Raji (cell line): ENCODE measurements around the gene NNAT.

Experiments
- POLR2A ChIP-seq: IDR thresholded peaks from 2 replicates; pipeline ENCODE4 v1.6.1; 2011; ENCODE audit warnings: low read depth, low read length, control low read depth; ENCODE audit not compliant: insufficient read depth

Gene NNAT

GRCh38 chr20:37540001-37540400 lies 19.0 kb downstream of the NNAT start:
- TF ChIP-seq POLR2A: no peak

DNA sequence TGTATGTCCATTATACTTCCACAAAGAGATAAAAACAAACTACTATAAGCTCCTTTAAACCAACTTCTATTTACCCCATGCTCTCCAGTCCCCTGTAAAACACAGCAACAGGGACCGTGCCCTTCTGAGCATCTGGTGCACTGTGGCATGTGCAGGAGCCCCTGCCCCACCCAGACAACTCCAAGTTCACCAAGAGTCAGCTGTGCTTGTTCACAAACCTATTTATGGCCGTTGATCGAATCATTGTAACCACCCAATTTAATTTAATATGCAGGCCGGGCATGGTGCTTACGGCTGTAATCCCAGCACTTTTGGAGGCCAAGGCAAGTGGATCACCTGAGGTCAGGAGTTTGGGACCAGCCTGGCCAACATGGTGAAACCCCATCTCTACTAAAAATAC lies 20.3 kb downstream of the NNAT start:
- TF ChIP-seq POLR2A: no peak

- no peak for TF ChIP-seq POLR2A
These were observed 21.2 kb downstream of the NNAT start for GRCh38 chr20:37542281-37542680.

DNA sequence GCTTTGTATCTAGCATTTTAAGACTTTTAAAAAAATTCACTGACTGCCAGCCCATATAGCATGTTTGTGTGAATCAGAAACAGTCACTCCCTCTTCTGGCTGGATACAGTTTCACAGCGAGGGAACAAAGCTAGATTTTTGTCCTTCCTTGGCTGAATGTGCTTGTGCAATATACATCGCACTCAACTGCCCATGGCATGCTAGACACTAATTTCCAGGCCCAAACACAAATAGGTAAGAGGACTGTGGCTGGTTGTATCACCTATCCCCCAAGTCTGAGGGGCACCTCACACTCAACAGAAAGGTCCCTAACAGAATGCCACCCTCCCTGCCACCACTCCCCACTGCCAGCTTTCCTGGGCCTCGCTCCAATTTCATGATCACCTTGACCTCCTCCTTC lies 22.8 kb downstream of the NNAT start:
- TF ChIP-seq POLR2A: no peak

- TF ChIP-seq POLR2A: no peak
These were observed 23.3 kb downstream of the NNAT start for GRCh38 chr20:37544386-37544785.

DNA sequence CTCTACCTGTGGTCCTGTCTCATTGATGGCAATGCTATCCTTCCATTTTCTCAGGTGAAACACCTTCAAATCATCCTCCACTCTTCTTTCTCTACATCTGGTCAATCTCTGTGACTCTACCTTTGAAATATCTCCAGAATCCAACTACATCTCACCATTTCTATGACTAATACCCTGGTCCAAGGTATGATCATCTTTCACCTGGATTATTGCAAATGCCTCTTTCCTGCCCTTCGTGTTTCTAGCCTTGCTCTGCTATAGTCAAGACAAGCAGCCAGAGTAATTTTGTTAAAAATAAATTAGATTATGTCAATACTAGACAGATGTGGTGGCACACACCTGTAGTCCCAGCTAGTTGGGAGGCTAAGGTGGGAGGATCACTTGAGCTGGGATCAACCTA lies 24.5 kb downstream of the NNAT start:
- no peak for TF ChIP-seq POLR2A

GRCh38 chr20:37547912-37548311 lies 26.9 kb downstream of the NNAT start:
- no peak for TF ChIP-seq POLR2A

DNA sequence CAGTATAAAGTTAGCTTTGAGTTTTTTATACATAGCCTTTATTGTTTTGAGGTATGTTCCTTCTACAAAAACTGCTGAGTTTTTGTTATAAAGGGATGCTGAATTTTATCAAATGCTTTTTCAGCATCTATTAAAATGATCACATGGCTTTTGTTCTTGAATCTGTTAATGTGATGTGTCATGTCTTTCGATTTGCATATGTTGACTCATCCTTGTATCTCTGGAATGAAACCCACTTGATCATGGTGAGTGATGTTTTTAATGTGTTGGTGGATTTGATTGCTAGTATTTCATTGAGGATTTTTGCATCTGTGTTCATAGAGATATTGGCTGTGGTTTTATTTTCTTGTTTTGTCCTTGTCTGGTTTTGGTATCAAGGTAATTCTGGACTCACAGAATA lies 31.4 kb downstream of the NNAT start:
- no peak for TF ChIP-seq POLR2A

DNA sequence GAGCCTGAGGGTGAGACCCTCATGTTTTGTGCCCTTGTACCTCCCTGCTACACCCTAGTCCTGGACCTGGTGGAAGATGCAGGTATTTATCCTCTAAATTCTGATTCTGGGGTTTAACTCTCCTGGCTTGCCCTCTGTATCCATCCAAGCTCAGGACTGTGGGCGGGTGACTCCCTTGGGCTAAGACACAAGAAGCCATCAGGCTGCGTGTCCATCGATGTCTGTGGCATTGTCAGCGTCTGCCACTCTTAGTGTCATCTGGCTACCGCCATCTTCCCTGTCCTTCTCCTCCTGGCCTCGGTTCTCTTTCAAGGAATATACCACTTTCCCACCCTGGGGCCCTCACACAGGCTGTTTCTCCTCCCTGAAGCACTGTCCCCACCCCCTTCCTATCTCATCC lies 35.5 kb downstream of the NNAT start:
- TF ChIP-seq POLR2A: no peak

DNA sequence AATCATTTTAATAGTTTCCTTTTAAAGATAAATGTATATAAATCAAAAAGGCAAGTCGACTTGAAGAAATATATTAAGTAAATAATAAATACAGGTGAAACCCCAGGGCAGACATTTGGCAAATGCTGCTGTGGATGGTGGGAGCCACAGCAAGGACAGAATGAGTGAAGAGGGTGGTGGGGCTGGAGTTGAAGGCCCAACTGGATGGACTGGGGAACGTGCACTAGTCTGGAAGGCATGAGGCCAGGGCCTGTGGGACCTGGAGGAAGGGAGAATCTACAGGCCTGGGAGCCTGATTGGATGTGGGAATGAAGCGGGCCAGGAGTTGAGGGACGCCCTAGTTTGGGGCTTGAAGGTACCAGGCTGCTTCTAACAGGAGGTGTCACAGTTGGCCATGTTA lies 37.3 kb downstream of the NNAT start:
- TF ChIP-seq POLR2A: no peak

GRCh38 chr20:37558779-37559178 lies 37.7 kb downstream of the NNAT start:
- no peak for TF ChIP-seq POLR2A

GRCh38 chr20:37559312-37560027 lies 38.4 kb downstream of the NNAT start:
- TF ChIP-seq POLR2A: no peak

GRCh38 chr20:37560629-37561028 lies 39.6 kb downstream of the NNAT start:
- no peak for TF ChIP-seq POLR2A

- TF ChIP-seq POLR2A: no peak
These were observed 41.8 kb downstream of the NNAT start for GRCh38 chr20:37562695-37563480.

- TF ChIP-seq POLR2A: no peak
These were observed 43.0 kb downstream of the NNAT start for GRCh38 chr20:37564016-37564387.

DNA sequence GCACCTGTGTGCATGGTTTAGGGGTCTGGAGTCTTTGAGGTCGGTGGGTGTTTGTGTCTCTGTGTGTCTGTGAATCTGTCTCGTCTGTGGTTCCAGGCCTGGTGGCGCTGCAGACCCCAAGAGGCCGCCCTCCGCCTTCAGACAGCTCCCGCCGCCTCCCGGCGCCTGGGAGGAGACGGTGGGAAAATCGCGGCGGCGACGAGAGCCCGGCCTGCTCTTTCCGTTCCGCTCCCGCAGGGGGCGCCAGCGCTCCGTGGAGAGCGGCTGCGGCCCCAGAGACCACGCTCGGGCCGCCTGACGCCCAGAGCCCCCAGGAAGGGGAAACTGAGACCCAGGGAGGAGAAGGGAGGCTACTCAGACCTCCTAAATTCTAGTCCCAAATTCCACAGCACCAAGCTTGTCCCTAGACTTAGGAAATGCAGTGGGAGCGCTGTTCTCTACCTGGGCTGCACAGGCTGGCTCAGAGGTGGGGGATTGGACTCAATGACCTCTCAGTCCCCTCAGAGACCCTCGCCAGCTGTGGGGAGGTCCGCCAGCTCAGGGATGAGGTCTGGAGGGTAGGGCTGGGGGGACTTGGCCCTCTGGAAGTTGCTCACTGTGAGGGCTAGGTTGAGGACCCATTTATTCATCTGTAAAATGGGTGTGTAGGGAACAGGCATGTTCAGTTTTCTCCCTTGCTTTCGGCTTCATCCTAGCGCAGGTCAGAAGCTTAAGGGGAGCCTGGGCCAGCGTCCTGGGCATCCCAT lies 43.5 kb downstream of the NNAT start:
- TF ChIP-seq POLR2A: no peak
